Liver (tissue), 9 donors: ENCODE data around the gene MYO9A. TPM values are rescaled to one million over a fixed set of nuclear protein-coding genes. Genes with fewer than 3 reads are reported as not detected.

Source experiments
- DNase-seq: peaks from one replicate; pipeline ENCODE4 v3.0.0-alpha.2; 2017; ENCODE audit warnings: low spot score
- H3K27ac ChIP-seq, 2 donors: one replicate each; pipeline ENCODE4 v1.7.0; 2013; ENCODE audit warnings: inconsistent platforms in 2 of 2, low read length in 2 of 2, control low read depth in 1 of 2, low read depth in 1 of 2, mild to moderate bottlenecking in 1 of 2
- H3K27me3 ChIP-seq, 4 donors: one replicate each; pipeline versions ENCODE4 v1.6.1 to v1.7.0; 2013; ENCODE audit warnings: low read length in 3 of 4, inconsistent platforms in 1 of 4, mild to moderate bottlenecking in 1 of 4, moderate library complexity in 1 of 4; ENCODE audit not compliant: control insufficient read depth in 4 of 4, insufficient read depth in 4 of 4
- H3K36me3 ChIP-seq, 4 donors: one replicate each; pipeline versions ENCODE4 v1.6.1 to v1.7.0; 2013; ENCODE audit warnings: low read length in 3 of 4, mild to moderate bottlenecking in 3 of 4, low read depth in 1 of 4, moderate library complexity in 1 of 4; ENCODE audit not compliant: control insufficient read depth in 4 of 4, insufficient read depth in 3 of 4
- H3K4me1 ChIP-seq, 4 donors: one replicate each; pipeline versions ENCODE4 v1.6.1 to v1.7.0; 2013; ENCODE audit warnings: low read length in 3 of 4, mild to moderate bottlenecking in 3 of 4, moderate library complexity in 1 of 4; ENCODE audit not compliant: control insufficient read depth in 4 of 4, insufficient read depth in 4 of 4
- H3K4me3 ChIP-seq, 3 donors: one replicate each; pipeline versions ENCODE4 v1.6.1 to v1.7.0; 2013; ENCODE audit warnings: low read length in 3 of 3, control low read depth in 1 of 3, low read depth in 1 of 3, mild to moderate bottlenecking in 1 of 3
- H3K9ac ChIP-seq, 2 donors: one replicate each; pipeline ENCODE4 v1.7.0; 2013; ENCODE audit warnings: low read length in 2 of 2, mild to moderate bottlenecking in 2 of 2, moderate library complexity in 2 of 2, control low read depth in 1 of 2, low read depth in 1 of 2
- H3K9me3 ChIP-seq, 4 donors: one replicate each; pipeline versions ENCODE4 v1.6.1 to v1.7.0; 2013; ENCODE audit warnings: low read length in 3 of 4; ENCODE audit not compliant: control insufficient read depth in 4 of 4
- ATF3 ChIP-seq: IDR thresholded peaks from 2 replicates; pipeline ENCODE4 v1.6.1; 2016; ENCODE audit warnings: antibody characterized with exemption
- CTCF ChIP-seq: fragments of 150-350 bp; IDR thresholded peaks from 2 replicates; pipeline ENCODE4 v1.5.1; 2017; ENCODE audit warnings: improper control_type of control experiment, low read depth, low read length; ENCODE audit not compliant: missing input control
- EGR1 ChIP-seq, 2 donors: IDR thresholded peaks; 2 replicates each; pipeline ENCODE4 v1.6.1; 2016 to 2018; ENCODE audit warnings: antibody characterized with exemption in 2 of 2, low read depth in 2 of 2
- GABPA ChIP-seq, 2 donors: IDR thresholded peaks in 1 of 2; conservative IDR thresholded peaks in 1 of 2; 2 replicates each; pipeline ENCODE4 v1.6.1; 2016; ENCODE audit warnings: antibody characterized with exemption in 2 of 2, mild to moderate bottlenecking in 1 of 2, moderate library complexity in 1 of 2
- HNF4A ChIP-seq, 2 donors: conservative IDR thresholded peaks; 2 replicates each; pipeline ENCODE4 v1.6.1; 2016; ENCODE audit warnings: antibody characterized with exemption in 2 of 2, mild to moderate bottlenecking in 2 of 2
- HNF4G ChIP-seq: IDR thresholded peaks from 2 replicates; pipeline ENCODE4 v1.6.1; 2016; ENCODE audit warnings: antibody characterized with exemption
- JUND ChIP-seq, 2 donors: IDR thresholded peaks; 2 replicates each; pipeline ENCODE4 v1.6.1; 2016; ENCODE audit warnings: antibody characterized with exemption in 2 of 2
- RAD21 ChIP-seq, 2 donors: IDR thresholded peaks; 2 replicates each; pipeline ENCODE4 v1.6.1; 2016; ENCODE audit warnings: antibody characterized with exemption in 2 of 2, mild to moderate bottlenecking in 2 of 2
- SP1 ChIP-seq: IDR thresholded peaks from 2 replicates; pipeline ENCODE4 v1.6.1; 2018; ENCODE audit warnings: antibody characterized with exemption, mild to moderate bottlenecking
- YY1 ChIP-seq: IDR thresholded peaks from 2 replicates; pipeline ENCODE4 v1.6.1; 2016; ENCODE audit warnings: antibody characterized with exemption, mild to moderate bottlenecking
- WGBS: extraction: QIAGEN DNeasy Blood & Tissue Kit; methylation state at CpG from one replicate; pipeline ENCODE4 v1.1.7; 2013; 5-methylcytosine and 5-hydroxymethylcytosine counted together
- polyA plus RNA-seq, 2 donors: library from polyadenylated mRNA; stranded (reverse) in 1 of 2; unstranded in 1 of 2; fragments of 200-250 nt in 1 of 2; fragments of >200 nt in 1 of 2; fragmentation: Nextera tagmentation in 1 of 2; extraction: Ambion mirVana in 1 of 2; gene quantifications; one replicate each; pipeline versions ENCODE4 v1.2.1 to v1.2.3, GENCODE V29; 2013 to 2015
- total RNA-seq, 2 donors: library from RNA; depleted of rRNA; stranded (reverse); fragments of >200 nt; gene quantifications; one replicate each; pipeline ENCODE4 v1.2.3, GENCODE V29; 2014
- TF ChIP-seq, protein P1 (sequence below): IDR thresholded peaks from 2 replicates; pipeline ENCODE4 v1.6.1; 2016; ENCODE audit warnings: antibody characterized with exemption
- donor health status: healthy.
- donor health status: healthy.
- donor health status: healthy.
- donor health status: healthy.
- donor health status: healthy.

The MYO9A gene
- total and polyA plus RNA-seq, 4 donors: 1.4 to 14.9 (median 8.4) TPM

DNA sequence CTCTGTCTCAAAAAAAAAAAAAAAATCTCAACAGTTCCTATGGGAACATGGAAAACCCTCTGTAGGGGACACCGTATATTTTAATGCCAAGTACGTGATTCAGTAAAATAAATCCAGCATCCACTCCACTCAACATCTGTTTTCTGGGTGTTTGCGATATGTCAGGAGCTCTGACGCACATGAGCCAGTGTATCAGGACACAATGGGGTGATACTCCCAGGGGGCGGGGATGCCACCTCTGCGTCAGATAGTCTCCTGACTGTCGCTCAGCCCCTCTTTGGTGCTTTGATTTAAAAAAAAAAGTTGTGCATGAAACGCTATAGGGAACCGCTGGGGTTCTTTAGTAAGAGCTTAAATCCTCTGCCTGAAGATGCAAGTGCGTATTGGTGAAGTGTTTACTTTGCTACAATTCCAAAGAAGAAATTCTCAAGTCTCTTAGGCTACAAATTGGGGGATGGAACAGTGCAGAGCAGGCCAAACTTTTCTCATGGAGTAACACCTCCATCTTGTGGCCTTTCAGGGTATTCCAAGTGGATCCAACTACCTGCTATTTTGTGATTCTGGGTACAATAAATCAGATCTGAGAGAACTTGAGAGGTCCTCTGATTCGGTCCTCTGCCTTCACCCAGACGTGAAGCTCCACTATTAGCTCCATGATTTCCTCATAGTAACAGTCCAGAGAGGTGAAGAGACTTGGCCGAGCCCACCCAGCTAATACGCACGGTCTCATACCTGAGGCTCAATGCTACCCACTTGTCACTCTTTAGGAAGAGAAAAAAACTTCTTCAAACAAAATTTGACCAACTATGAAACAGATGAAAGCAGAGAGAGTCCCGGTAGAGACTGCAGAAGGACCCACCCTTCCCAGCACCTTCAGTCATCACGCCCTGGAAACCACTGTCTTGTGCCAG is 316.9 kb downstream of the MYO9A start:
- no peak for DNase-seq

GRCh38 chr15:71800190-71800589 is 317.8 kb downstream of the MYO9A start:
- no peak for TF ChIP-seq YY1
- no peak for TF ChIP-seq ATF3
- TF ChIP-seq HNF4A (conservative IDR thresholded peaks at IDR 0.05): no peak
- TF ChIP-seq JUND (IDR thresholded peaks at IDR 0.05): no peak
- TF ChIP-seq HNF4G: no peak
- no peak for TF ChIP-seq SP1
- no peak for TF ChIP-seq EGR1 (IDR thresholded peaks at IDR 0.05; ENCODE audit: low read depth in 2 of 2)
- TF ChIP-seq CTCF: no peak
- no peak for TF ChIP-seq GABPA (IDR thresholded peaks at IDR 0.05 in 1 of 2, conservative IDR thresholded peaks at IDR 0.05 in 1 of 2)
- TF ChIP-seq, protein P1, sequence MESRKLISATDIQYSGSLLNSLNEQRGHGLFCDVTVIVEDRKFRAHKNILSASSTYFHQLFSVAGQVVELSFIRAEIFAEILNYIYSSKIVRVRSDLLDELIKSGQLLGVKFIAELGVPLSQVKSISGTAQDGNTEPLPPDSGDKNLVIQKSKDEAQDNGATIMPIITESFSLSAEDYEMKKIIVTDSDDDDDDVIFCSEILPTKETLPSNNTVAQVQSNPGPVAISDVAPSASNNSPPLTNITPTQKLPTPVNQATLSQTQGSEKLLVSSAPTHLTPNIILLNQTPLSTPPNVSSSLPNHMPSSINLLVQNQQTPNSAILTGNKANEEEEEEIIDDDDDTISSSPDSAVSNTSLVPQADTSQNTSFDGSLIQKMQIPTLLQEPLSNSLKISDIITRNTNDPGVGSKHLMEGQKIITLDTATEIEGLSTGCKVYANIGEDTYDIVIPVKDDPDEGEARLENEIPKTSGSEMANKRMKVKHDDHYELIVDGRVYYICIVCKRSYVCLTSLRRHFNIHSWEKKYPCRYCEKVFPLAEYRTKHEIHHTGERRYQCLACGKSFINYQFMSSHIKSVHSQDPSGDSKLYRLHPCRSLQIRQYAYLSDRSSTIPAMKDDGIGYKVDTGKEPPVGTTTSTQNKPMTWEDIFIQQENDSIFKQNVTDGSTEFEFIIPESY: no peak
- WGBS: 92% methylated on average over 3 of the region's 3 CpGs
- Histone ChIP-seq H3K4me1 (no peaks in the 10 kb centered on the region), H3K9me3 (no peaks in the 10 kb centered on the region), H3K27me3 (no peaks in the 10 kb centered on the region), H3K4me3 (no peak overlapping the region), H3K36me3 (no peaks in the 10 kb centered on the region), H3K27ac (no peak overlapping the region), H3K9ac (no peak overlapping the region)
- no peak for DNase-seq

More for the DNA sequence above, 316.9 kb downstream of the MYO9A start:
- no peaks in the 10 kb centered on the region for H3K9me3 ChIP-seq
- H3K4me1 ChIP-seq: no peaks in the 10 kb centered on the region
- WGBS: 62% methylated on average over 17 of the region's 17 CpGs
- no peak overlapping the region for H3K4me3 ChIP-seq
- no peaks in the 10 kb centered on the region for H3K27me3 ChIP-seq
- no peak overlapping the region for H3K9ac ChIP-seq
- TF ChIP-seq CTCF (peak; percentile 97), SP1 (no peak), RAD21 (IDR thresholded peaks at IDR 0.05) (peak; percentile 96), HNF4G (no peak), ATF3 (no peak)
- H3K27ac ChIP-seq: no peak overlapping the region
- no peaks in the 10 kb centered on the region for H3K36me3 ChIP-seq
